ENCODE data around the gene AAK1.

AAK1 gene

GRCh38 chr2:69539549-69539908 lies 104.0 kb downstream of the AAK1 start:
- no peak for DNase-seq (ENCODE audit: low read depth in 2 of 2)

- no peak for DNase-seq (ENCODE audit: low read depth in 2 of 2)
Measured at GRCh38 chr2:69538872-69539548, 104.5 kb downstream of the AAK1 start.

DNA sequence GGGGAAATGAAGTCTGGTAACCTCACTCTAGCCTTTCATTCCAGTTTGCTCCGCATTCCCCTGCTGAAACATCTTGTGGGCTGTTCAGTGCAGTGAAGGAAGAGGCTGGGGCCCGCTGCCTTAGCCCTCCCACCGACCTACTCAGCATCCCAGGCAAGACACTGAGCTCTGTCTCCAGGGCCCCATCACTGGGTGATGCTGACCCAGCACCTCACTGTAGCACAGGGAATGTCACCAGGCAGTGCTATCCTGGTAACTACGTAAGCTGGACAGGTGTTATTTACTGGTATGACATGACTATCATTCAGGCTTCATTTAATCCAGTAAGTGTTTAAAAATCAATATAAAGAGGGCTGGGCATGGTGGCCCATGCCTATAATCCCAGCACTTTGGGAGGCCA lies 105.3 kb downstream of the AAK1 start:
- DNase-seq (ENCODE audit: low read depth in 2 of 2), result no peak

- DNase-seq (ENCODE audit: low read depth in 2 of 2), result no peak
Measured at GRCh38 chr2:69535817-69536241, 107.7 kb downstream of the AAK1 start.

GRCh38 chr2:69531186-69531585 lies 112.4 kb downstream of the AAK1 start:
- no peak for DNase-seq (ENCODE audit: low read depth in 2 of 2)

DNA sequence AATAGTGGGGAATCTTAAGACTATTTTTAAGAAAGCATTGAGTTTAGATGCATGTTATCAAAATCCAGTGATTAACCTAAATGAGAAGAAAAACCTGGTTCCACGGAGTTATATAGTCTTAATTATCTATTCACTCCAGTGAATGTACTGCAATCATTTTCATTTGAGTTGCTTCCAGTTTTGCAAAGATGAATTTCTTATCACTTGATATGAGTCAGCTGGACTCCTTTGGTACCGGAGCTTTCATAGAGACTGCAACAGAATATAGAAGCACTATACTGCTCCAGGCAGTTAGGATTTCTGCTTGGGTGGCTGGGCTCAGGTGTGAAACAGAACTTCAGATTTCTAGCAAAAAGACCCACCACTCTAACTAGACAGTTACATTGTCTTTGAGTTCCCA lies 114.1 kb downstream of the AAK1 start:
- DNase-seq (ENCODE audit: low read depth in 2 of 2), result no peak

GRCh38 chr2:69525261-69525660 lies 118.3 kb downstream of the AAK1 start:
- DNase-seq (ENCODE audit: low read depth in 2 of 2), result no peak

GRCh38 chr2:69524799-69525198 lies 118.7 kb downstream of the AAK1 start:
- no peak for DNase-seq (ENCODE audit: low read depth in 2 of 2)

- no peak for DNase-seq (ENCODE audit: low read depth in 2 of 2)
Measured at GRCh38 chr2:69521747-69522146, 121.8 kb downstream of the AAK1 start.

DNA sequence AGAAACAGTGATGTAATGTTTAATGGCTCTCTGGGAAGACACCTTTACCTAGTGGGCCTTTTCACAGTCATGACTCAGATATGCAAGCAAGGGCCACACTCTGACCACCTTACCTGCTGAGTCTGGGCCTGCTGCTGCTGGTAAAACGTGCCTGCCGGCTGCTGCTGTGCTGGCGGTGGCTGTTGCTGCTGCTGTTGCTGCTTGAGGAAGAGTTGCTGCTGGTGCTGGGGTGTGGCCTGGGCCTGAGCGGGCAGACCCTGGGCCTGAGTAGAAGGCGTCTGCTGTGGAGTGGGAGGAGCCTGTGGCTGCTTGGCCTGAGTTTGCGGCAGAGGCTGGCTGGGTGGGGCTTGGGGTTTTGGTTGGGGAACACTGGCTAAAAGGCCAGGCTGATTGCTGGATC lies 124.7 kb downstream of the AAK1 start:
- DNase-seq (ENCODE audit: low read depth in 2 of 2), result no peak

DNA sequence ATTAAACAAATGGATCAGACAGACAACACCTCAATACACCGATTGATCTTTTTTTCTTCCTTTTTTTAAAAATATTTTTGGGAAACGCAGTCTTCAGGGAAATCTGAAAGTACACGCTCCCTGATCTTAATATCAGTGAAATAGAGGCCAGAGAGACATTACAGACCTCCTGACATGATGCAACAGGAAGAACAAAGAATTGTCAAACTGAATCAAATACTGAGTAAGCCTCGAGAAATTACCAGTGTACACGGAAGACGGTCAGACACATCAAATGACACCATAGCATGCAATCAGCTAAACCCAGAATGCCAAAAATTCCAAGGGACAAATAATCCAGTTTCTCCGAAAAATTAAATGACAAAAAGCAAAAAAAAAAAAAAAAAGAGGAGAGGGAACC lies 126.1 kb downstream of the AAK1 start:
- DNase-seq (ENCODE audit: low read depth in 2 of 2), result no peak

- no peak for DNase-seq (ENCODE audit: low read depth in 2 of 2)
Measured at GRCh38 chr2:69514819-69515218, 128.7 kb downstream of the AAK1 start.

DNA sequence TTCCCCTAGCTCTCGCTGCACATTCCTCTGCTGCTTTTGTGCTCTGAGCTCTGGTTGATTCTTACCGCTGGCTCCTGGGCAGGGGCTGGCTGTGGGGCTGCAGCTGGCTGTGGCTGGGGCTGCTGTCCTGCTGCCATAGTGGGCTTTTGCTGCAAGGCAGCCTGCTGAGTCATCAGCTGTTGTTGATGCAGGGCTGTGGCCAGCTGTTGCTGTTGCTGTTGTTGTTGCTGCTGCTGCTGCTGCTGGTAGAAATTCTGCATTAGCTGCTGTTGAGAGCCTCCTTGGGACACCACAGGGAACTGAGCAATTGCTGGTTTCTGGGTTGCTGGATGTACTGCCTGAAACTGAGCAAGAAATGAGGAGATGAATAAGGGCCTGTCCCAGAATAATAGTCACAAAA lies 129.1 kb downstream of the AAK1 start:
- DNase-seq (ENCODE audit: low read depth in 2 of 2), result no peak

- no peak for DNase-seq (ENCODE audit: low read depth in 2 of 2)
Measured at GRCh38 chr2:69512446-69512845, 131.1 kb downstream of the AAK1 start.

GRCh38 chr2:69510204-69510603 lies 133.3 kb downstream of the AAK1 start:
- DNase-seq (ENCODE audit: low read depth in 2 of 2), result no peak

DNA sequence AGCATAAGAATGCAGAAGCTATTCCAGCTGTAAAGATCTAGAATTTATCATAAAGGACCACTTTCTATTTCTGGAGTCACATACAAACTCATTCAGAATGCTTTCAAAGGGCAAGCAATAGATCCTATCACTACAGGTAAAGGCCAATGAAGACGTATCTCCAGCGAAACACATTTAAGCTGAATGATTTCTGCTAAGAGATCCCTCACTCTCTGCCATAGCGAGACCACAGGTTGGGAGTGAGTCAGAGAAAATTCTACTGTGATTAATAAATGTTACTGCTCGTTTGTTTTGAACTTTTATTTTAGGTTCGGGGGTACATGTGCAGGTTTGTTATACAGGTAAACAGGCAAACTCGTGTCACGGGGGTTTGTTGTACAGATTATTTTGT lies 133.8 kb downstream of the AAK1 start:
- DNase-seq (ENCODE audit: low read depth in 2 of 2), result no peak

DNA sequence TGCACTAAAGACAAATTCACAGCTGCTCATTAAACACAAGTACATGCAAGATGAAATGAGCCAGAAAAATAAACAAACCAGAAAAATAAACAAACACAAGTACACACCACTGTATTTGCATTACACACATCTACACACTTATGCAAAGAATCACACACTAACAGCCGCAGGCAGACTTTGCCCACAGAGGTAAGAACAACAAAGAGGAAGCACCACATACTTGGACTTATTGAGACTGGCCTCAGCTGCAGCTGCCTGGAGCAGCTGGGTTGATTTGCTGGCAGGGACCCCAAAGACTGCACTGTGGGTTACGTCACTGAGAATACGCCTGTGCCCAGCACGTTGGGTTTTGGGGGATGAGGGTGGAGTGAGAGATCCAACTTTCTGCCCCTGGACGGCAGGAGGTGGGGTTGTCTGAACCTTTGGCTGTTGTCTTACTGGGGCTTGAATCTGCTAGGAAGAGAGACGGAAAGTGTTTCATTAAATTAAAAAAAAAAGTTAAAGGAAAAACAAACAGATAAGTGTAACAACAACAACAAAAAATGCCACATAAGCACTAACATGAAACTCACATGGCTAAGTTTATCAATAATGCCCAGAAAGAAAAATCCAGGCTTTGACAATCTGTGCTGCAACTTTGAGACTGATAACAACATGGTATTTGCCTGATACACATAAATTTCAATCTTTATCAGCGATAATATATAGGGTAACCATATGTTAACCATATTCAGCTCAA lies 134.4 kb downstream of the AAK1 start:
- DNase-seq (ENCODE audit: low read depth in 2 of 2), result no peak

- DNase-seq (ENCODE audit: low read depth in 2 of 2), result no peak
Measured at GRCh38 chr2:69505710-69506109, 137.8 kb downstream of the AAK1 start.

DNA sequence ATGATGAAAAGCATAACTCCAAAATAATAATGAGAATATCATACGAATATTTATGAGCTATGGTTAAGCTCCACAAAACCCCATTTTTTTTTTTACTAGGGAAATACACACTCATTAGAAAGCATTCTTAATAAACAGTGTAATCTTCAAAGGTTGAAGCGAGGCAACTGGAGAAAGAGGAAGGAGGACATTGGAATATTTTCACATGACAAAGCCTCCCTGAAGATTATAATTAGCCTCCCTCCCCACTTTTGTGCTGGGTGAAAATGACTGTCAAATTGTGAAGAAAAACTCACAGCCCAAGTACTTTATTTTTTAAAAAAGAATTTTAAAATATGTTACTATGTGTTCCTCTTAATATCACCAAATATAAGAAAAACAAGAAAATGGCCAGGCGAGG lies 142.2 kb downstream of the AAK1 start:
- DNase-seq (ENCODE audit: low read depth in 2 of 2), result no peak

DNA sequence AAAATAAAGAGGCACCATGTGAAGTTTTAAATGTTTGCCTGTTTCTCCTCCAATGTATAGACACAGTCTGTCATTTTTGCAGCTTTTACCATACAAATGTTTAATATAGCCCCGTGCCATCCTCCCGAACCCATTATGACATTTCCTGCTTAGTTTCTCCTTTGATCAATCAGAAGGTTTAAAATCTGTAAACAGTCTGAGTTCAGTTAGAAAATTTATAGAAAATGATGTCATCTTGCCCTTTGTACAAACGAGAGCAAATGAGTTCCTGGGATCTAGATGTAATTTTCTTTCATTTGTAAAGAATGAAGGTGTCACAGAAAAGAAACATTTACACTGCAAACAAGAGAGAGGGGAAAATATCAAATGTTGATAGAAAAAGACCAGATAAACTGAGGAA lies 143.6 kb downstream of the AAK1 start:
- DNase-seq (ENCODE audit: low read depth in 2 of 2), result no peak

- no peak for DNase-seq (ENCODE audit: low read depth in 2 of 2)
Measured at GRCh38 chr2:69499242-69499641, 144.3 kb downstream of the AAK1 start.

DNA sequence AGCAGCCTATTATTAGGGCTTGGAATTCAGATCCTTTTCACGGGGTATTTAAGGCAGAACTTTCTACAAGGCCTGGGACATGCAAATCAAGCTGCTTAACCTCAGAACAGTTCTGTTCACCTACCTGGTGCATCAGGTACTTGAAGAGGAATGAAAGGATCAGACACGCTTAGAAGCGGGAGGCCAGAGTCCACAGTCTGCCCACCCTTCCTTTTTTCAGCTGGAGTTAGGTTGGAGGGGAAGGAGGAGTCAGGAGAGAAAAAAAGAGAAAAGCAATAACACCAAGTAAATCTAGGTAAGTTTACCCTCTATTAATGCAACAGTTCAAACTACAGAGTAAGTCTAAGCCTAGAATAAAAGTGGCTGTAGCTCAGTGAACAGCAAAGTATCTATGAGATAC lies 147.7 kb downstream of the AAK1 start:
- no peak for DNase-seq (ENCODE audit: low read depth in 2 of 2)

- no peak for DNase-seq (ENCODE audit: low read depth in 2 of 2)
Measured at GRCh38 chr2:69495008-69495407, 148.5 kb downstream of the AAK1 start.

DNA sequence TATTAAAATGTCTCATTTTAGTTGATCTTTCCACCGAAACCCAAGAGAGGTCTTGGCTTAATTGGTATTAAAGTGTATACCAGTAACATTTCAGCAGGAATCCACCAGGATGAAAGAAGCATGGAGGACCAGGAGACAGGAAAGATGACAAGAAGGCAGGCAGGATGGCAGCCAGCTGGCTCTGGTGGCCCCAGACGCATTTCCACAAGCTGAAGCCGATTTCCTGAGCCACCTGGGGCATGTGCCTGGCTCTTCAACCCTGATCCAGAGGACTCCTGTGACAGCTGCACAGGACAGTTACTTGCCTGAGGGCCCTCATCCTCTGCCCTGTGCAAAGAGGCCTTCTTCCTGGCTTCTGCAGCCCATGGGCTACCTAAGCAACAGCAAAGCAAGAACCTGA lies 149.4 kb downstream of the AAK1 start:
- no peak for DNase-seq (ENCODE audit: low read depth in 2 of 2)
